Measurements from ENCODE around the gene TSEN54.
"Not testable (repeated sequence)": the region's sequence is repeated elsewhere in the genome, so short reads cannot be mapped to it uniquely, and the experiment has no call there.

The TSEN54 gene

DNA sequence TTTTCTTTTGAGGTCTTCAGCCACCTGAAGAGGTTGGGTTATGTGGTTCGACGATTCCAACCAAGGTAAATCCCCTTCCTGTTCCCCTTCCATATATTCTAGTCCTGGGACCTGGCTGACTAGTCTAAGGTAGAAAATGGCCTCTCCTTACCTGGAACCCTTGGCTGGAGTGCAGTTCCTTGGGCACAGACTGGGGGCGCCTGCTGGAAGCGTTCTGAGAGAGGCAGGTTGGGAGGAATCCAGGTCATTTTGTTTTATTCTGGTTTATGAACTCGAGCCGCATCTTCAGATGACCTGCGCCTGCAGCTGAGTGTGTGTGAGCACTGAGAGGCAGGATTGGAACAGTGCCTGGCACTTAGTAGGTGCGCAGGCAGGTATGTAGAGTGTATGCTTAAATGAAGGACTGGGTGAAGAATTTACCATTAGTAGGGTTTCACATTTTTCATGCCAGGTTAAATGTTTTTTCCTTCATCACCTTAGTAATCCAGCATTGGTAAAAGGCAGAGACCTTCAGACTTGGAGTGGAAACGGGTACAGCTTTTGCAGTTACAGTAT, 2.7 kb downstream of the TSEN54 start:
- DNase-seq (ENCODE audit: low read depth), result no peak

DNA sequence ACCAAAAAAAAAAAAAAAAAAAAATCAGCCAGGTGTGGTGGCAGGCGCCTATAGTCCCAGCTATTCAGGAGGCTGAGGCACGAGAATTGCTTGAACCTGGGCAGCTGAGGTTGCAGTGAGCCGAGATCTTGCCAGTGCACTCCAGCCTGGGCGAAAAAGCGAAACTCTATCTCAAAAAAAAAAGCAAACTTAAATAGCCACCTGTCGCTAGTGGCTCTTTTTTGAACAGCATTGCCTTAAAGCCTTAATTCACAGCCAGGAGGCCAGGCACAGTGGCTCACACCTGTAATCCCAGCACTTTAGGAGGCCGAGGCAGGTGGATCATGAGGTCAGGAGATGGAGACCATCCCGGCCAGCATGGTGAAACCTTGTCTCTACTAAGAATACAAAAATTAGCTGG, 4.1 kb downstream of the TSEN54 start:
- not testable (repeated sequence) for DNase-seq (ENCODE audit: low read depth)

DNA sequence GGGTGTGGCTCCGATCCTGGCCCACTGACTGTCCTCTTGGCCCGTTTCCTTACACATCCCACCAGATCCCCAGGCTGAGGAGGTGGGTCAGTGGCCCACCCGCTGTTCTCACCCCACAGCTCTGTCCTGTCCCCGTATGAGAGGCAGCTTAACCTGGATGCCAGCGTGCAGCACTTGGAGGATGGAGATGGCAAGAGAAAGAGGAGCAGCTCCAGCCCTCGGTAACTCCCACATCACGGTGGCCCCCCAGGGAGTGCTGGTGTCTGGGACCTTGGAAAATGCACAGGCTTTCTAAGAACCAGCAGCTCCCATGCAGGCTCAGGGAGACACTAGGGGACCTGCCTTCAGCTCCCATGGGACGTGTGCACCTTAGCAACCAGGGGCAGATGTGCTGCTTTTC, 5.0 kb downstream of the TSEN54 start:
- DNase-seq (ENCODE audit: low read depth), result no peak

DNA sequence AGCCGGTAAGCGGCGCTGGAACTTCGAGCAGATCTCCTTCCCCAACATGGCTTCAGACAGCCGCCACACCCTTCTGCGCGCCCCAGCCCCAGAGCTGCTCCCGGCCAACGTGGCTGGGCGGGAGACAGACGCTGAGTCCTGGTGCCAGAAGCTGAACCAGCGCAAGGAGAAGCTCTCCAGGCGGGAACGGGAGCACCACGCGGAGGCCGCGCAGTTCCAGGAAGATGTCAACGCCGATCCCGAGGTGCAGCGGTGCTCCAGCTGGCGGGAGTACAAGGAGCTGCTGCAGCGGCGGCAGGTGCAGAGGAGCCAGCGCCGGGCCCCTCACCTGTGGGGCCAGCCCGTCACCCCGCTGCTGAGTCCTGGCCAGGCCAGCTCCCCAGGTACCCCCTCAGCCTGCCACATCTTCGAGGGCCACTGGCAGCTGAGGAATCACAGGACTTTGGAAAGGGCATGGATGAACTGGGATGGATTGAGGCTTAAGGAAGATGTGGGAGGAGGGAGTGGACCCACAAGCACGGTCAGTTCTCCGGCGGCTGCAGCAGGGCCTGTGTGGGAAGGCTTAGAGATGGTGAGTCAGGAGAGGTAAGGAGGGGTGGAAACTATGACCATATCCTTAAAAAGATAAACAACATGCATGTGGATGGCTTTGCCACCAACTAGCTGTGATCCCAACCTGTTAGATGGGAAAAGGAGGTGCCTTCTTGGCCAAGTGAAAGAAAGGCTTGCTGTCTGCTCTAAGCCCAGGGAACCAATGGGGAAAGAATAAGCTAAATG, 5.8 kb downstream of the TSEN54 start:
- DNase-seq (ENCODE audit: low read depth), result no peak

DNA sequence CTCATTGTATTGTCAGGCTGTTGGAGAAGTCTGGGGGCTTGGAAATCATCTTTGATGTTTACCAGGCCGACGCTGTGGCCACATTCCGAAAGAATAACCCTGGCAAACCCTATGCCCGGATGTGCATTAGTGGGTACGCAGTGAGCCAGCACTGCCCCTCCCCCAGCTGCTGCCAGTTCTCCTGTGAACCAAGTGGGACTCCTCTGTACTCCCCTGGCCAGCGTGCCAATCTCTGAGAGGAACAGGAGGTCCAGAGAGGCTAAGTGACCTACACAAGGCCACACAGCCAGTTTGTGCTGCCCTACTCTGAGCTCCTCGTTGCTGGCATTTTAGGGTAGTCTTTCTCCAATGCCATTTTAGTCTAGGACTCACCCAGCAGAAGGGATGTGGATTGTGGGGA, 7.3 kb downstream of the TSEN54 start:
- no peak for DNase-seq (ENCODE audit: low read depth)

DNA sequence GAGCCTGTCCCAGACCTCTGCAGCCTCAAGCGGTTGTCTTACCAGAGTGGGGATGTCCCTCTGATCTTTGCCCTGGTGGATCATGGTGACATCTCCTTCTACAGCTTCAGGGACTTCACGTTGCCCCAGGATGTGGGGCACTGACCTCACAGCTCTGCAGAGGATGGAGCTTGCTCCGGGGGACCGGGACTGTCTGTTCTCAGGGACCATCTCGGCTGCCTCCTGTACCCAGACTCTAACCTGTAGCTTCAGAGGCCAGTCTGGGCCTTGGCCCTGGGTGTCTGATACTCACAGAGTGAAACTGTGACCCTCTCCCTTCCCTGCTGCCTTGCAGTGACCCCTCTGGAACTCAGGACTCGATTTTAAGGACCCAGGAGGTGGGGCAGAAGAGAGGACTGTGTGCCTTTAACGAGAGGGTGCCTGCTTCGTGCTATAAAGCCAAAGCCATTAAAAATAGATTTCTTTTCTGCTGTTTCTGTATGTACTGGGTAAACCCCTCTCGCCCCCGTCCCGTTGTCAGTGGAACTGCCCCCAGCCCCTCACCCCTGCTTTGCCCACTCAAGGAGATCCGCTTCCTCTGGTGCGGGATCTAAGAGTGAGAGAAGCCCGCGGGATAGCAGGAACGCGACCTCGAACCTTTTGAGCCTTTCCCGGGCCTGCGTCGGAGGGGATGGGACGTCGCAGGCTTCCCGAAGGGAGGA, 8.1 kb downstream of the TSEN54 start:
- no peak for DNase-seq (ENCODE audit: low read depth)

DNA sequence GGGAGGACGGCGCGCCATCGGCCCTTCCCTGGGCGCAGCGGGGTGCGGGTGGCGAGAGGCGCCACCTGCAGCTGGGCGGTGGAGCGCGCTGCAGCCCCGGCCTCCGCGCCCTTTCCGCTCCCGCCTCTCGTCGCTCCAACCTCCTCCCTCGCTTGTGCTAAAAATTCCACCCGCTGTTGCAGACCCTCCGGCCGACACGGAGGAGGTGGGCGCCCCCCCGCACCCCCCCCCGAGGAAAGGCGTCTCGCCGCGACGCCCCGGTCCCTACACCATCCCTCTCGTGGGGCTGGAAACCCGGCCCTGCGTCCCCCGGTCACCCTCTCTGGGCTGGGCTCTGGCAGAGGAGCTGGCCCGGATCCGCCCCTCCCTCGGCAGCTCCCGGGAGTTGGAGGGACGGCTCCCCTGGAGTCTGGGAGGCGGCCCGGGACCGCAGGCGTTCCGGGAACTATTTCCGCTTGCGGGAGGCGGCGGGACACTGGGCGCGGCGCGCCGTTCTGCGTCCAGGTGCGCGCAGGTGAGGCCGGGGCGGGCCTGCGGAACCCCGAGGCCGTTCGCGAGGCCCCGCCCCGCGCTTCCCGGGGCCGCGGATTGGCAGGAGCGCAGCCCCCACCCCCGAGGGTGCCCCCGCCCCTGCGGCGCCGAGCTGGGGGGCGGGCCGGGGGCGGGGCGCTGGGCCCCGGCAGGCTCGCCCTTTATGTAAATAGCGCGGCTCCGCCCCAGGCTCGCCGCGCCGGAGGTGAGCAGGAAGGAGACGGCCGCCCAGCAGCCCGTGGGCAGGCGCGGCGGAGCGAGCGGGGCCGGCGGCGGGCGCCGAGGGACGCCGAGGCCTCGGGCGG, 8.9 kb downstream of the TSEN54 start, which contains the start of gene LLGL2:
TSS of gene LLGL2 (plus strand) at position 728 of the 836 bp plus-strand sequence. CDS start 17,730 bp downstream, outside the sequence.
- DNase-seq (ENCODE audit: low read depth), result no peak

DNA sequence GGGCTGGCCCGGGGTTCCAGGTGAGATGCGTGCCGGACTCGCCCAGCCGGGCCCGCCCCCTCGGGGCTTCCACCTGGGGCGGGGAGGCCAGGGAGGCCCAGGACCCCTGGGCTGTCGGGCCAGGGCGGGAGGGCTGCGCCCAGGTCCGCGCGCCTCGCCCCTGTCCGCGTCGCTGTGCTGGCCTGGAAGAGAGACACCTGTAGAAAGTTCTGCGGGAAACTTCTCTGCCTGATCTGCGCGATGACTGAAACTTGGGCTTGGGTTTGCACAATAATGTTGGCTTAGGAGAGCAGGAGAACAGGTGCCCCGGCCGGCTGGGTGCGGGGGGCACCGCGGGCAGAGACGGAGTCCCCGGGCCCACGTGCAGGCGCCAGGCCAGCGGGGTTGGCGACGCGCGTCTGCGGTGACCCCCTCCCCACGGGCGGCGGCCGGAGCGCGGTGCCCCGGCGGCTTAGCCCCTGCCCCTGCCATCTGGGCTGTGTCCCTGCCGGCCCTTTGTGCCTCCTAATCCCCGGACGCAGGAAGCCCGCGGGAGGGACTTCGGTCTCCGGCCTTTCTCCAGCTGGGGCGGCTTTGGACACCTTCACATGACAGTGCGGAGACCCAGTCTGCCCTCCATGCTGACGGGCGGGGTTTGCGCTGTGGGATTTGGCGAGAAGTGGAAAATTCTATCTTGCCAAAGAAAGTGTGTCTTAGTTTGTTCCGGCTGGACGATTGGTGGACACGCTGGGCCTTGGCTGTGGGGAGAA, 9.7 kb downstream of the TSEN54 start:
- no peak for DNase-seq (ENCODE audit: low read depth)

DNA sequence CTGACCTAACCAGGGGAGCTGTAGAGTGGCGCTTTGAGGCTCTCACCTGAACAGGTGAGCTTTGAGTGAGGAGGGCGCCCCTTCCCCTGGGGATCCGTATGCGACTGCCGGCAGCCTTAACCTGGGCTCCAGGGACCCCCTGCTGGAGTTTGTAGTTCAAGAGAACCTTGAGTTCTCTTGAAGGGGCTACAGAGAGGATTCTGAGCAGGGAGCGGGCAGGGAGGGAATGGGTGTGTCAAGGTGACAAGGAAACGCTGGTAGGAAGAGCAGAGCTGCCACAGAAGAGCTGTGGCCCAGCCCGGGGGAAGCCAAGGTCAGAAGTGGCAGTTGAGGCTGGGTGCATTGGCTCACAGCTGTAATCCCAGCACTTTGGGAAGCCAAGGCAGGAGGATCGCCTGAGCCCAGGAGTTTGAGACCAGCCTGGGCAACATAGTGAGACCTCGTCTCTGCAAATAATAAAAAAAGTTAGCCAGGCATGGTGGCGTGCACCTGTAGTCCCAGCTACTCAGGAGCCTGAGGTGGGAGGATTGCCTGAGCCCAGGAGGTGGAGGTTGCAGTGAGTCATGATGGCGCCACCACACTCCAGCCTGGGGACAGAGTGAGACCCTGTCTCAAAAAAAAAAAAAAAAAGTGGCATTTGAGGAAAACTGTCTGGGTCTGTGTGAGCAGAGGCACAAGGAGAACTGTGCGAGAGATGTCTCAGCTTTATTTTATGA, 10.4 kb downstream of the TSEN54 start:
- no peak for DNase-seq (ENCODE audit: low read depth)

DNA sequence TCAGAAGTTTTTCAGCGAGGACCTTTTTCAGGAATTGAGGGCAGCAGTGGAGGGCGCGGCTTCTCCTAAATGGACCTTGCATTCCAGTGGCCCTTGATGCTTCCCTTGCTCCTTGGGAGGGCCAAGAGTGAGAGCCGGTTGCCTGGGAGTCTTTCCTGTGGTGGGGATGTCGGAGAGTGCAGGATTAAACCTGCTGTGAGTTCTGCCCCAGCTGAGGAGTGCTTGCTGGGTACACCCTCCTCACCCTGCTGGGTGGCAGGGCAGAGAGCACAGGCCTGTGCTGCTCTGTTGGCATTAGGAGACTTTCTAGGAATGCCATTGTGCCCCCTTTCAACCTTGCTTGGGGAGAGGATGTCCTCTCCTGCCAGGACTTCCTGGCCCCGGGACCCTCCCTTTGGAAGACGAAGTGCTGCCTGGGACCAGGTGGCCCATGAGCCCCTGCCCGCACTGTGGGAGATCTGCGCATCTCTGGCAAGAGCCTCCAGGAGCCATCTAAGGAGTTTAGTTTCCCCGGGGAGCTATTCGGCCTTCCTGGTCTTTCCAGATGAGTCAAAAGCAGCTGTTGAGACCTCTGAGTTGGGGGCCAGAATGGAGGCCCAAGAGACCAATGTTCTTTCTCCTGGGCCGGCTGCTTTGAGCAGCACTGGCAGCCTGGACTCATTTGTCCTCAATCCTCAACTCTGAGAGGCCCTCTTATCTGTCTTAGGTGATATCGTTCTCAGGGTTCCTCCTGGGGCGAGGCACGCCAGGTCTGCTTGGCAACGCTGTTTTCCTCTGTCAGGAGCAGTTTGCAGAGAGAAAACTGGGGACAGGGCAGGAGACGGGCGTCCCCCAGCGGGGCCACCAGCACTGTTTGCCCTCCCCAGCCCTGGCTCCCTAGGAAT, 14.8 kb downstream of the TSEN54 start:
- no peak for DNase-seq (ENCODE audit: low read depth)

DNA sequence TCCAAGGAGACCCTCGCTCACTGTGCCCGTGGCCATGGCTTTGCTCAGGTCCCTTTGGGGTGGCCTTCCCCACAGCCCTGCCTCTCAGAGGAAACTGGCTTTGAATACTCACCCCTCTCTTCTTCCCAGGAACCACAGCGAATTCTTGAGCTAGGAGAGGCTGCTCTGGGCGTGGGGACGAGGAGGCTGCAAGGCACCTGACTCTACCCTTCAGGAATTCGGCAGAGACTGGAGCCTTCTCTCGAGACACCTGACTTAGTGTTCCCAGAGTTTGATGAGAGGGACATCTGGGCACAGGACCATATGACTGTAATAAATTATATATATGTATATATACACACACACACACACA, 15.4 kb downstream of the TSEN54 start:
- no peak for DNase-seq (ENCODE audit: low read depth)

DNA sequence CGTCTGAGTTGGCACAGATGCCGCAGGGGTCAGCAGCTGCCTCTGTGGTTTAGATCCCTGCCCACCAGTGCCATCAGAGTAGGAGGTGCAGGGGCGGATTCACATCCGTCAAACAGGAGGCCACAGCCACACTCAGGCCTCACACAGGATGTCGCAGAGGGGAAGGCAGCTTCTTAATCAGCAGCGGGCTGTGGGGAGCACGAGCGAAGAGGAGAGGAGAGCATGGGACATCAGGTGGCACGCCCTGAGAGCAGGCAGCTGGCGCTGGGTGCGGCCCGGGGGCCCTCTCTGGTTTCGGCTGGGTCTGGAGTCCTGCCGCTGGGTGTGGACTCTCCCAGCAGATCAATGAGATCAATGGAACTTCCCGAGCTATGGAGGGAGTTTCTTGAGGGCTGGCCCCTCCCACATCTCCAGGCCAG, 18.8 kb downstream of the TSEN54 start:
- DNase-seq (ENCODE audit: low read depth), result no peak

DNA sequence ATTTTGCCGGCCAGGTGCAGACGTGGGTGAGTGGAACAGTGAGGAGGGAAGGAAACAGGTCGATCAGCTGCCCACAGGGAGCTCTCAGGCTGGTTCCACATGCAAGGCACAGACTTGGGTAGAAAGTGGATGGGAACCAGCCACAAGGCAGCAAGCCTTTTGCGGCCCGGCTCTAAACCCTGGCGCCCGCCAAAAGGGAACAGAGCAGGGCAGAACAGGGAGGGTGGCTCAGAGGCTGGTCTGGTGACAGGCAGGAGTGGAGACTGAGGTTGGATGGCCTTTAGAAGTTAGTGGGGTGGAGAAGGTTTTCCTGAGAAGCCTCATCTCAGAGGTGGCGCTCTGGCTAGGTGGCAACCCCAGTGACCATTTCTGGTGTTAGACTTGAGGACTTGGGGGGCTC, 19.5 kb downstream of the TSEN54 start:
- no peak for DNase-seq (ENCODE audit: low read depth)

DNA sequence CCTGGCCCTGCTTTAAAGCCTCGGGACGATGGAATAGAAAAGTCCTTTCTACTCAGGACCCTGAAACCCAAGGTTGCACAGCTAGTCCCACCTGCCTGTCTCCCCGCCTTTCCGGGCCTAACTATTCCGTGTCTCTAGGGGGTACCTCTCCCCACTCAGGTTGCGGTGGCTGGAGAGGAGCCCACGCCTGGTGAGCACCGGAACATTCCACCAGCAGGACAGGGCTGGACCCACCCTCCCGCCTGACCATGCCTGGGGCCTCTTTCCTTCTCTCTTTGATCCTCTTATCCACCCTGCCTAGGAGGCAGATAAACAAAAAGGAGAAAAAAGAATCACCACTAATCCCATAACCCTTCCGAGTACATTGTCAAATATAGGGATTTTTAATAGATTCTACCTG, 20.0 kb downstream of the TSEN54 start:
- no peak for DNase-seq (ENCODE audit: low read depth)

DNA sequence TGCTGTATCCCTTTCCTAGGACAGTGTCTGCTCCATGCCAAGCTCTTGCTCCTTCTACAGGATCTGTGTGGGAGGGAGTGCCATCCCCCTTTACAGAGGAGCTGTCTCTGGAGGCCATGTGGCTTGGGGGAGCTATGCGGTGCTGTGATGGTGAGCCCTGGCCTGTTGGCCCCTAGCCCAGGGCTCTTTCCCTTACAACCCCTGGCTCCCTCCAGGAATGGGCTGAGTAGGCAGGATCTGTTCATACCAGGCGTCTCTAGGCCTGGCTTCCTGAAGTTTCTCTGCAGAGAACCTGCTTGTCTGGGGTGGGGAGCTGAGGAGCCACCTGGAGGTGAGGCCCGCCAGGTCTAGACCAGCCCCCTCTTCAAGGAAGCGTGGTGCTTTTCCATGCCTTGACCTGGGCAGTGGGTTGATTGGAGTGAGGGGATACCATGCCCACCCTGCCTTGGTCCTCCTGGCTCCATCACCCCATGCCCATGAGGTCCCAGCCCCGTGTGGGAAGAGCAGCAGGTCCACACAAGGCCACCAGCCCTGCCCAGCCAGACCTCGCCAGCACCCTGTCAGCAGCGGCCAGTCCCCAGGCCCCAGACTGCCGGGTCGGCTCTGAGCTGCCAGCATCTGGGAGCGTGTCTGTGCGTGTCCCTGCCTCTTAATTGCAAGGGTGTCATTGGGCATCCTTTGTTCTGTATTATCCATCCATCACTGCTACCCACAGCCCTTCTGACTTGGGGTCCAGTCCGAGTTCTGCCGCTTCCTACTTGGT, 23.8 kb downstream of the TSEN54 start:
- DNase-seq (ENCODE audit: low read depth), result no peak

DNA sequence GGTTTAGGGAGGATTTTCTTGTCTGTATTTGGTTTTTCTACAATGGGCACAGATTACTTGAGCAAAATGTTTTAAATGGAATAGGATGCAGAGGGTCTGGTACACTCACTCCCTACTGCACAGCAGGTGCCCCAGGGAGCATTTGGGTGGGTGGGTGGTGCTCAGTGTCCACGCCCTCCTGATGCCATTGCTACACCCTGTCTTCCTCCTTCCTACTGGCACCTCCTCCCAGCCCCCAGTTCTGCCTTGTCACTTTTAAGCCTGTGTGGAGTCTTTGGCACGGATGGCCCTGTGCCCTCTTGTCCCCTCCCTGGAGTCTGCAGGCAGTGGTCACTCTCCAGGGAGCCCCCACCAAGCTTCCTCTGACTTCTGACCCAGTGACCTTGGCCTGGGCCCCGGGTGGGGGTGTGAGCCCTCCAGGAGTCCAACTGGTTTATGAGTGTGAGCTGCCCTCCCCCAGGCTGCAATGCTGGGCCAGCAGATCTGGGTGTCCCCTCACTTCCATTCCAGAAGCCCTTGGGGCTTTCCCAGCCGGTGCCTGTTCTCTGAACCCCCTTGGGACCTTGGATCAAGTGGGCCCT, 24.7 kb downstream of the TSEN54 start:
- DNase-seq (ENCODE audit: low read depth), result no peak

DNA sequence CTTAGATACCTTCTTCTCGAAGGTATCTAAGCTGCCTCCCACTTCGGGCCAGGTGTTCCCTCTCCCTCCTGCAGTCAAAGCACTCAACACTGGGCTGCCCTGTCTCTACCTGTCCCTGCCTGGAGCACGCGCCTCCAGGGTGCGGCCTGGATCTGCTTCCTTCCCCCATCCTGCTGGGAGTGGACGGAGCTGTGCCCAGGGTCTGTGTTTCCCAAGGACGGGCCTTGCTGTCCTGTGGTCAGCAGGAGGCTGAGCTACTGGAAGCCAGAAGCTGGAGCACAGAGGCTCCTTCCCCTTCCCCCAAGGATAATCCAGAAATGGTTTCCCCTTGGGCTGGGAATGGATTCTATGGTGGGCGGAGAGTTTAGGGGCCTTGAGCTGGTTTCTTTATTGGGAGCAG, 25.9 kb downstream of the TSEN54 start:
- no peak for DNase-seq (ENCODE audit: low read depth)

DNA sequence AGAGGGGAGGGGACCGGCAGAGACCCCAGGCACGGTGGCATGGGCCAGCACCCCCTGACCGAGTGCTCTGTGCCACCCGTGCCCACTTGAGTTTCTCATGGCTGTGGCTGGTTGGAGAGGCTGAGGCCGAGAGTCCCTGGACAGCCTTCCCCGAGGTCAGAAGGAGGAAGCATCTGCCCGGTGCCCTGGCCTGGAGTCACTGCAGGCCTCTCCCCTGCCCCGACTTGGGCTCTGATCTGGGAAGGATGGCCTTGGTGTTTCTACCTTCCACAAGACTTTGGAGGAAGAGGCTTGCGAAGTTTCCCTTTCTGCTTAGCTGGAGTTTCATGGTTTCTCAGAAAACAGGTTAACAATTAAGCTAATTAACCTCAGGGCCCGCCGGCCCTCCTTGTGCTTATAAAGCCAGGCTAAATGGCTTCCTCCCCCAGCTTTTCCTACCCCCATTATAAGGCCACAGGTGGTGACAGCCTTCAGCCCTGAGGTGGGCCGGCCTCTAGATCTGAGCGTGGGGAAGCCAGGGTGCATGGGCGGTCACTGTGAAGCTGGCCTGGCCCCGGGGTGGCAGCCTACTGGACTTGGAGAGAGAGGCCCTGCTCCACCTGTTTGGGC, 26.5 kb downstream of the TSEN54 start:
- no peak for DNase-seq (ENCODE audit: low read depth)

All from fibroblast of the conjunctiva (primary cell).